GM18505 (cell line): ENCODE data around the gene NTN3.
"Not testable (repeated sequence)": the region's sequence is repeated elsewhere in the genome, so short reads cannot be mapped to it uniquely, and the experiment has no call there.

Experiments
- ATAC-seq: cut with Tn5 transposase; IDR thresholded peaks from one replicate; pipeline ENCODE4 v1.9.1; 2021; ENCODE audit not compliant: unreplicated experiment
- POLR2A ChIP-seq: IDR thresholded peaks from 4 replicates; pipeline ENCODE4 v1.6.1; 2011; ENCODE audit warnings: borderline replicate concordance; ENCODE audit not compliant: insufficient read depth, insufficient read length; ENCODE audit errors: extremely low read depth

Gene NTN3

GRCh38 chr16:2473999-2474876 is 3.1 kb downstream of the NTN3 start:
- peak; percentile 34 for TF ChIP-seq POLR2A
- ATAC-seq: no peak

- ATAC-seq: peak; percentile 47
- peak; percentile 80 for TF ChIP-seq POLR2A
Observed at GRCh38 chr16:2474877-2475412, 3.8 kb downstream of the NTN3 start, which contains the start of gene TBC1D24. Gene TBC1D24 (plus strand): TSS chr16:2475127. CDS start chr16:2496149, 21,022 bp downstream.

GRCh38 chr16:2475413-2476344 is 4.6 kb downstream of the NTN3 start:
- peak; percentile 5 for ATAC-seq
- no peak for TF ChIP-seq POLR2A

- no peak for ATAC-seq
- no peak for TF ChIP-seq POLR2A
Observed at GRCh38 chr16:2476345-2476720, 5.2 kb downstream of the NTN3 start.

GRCh38 chr16:2476741-2477140 is 5.6 kb downstream of the NTN3 start:
- ATAC-seq: no peak
- no peak for TF ChIP-seq POLR2A

- TF ChIP-seq POLR2A: no peak
- ATAC-seq: no peak
Observed at GRCh38 chr16:2477327-2477726, 6.2 kb downstream of the NTN3 start.

GRCh38 chr16:2478279-2478678 is 7.2 kb downstream of the NTN3 start:
- no peak for TF ChIP-seq POLR2A

GRCh38 chr16:2479996-2480395 is 8.9 kb downstream of the NTN3 start:
- not testable (repeated sequence) for ATAC-seq

More at GRCh38 chr16:2478279-2478678, 7.2 kb downstream of the NTN3 start:
- ATAC-seq: no peak

GRCh38 chr16:2480948-2481347 is 9.9 kb downstream of the NTN3 start:
- no peak for TF ChIP-seq POLR2A
- ATAC-seq: no peak

- TF ChIP-seq POLR2A: no peak
Observed at GRCh38 chr16:2481676-2482075, 10.6 kb downstream of the NTN3 start.

GRCh38 chr16:2482249-2482648 is 11.2 kb downstream of the NTN3 start:
- no peak for ATAC-seq
- no peak for TF ChIP-seq POLR2A

More at GRCh38 chr16:2481676-2482075, 10.6 kb downstream of the NTN3 start:
- ATAC-seq: no peak

GRCh38 chr16:2482708-2483534 is 11.8 kb downstream of the NTN3 start:
- no peak for ATAC-seq
- no peak for TF ChIP-seq POLR2A
